ENCODE data around the gene PLCH2.
"Not testable (repeated sequence)": the region's sequence is repeated elsewhere in the genome, so short reads cannot be mapped to it uniquely, and the experiment has no call there.

The PLCH2 gene

DNA sequence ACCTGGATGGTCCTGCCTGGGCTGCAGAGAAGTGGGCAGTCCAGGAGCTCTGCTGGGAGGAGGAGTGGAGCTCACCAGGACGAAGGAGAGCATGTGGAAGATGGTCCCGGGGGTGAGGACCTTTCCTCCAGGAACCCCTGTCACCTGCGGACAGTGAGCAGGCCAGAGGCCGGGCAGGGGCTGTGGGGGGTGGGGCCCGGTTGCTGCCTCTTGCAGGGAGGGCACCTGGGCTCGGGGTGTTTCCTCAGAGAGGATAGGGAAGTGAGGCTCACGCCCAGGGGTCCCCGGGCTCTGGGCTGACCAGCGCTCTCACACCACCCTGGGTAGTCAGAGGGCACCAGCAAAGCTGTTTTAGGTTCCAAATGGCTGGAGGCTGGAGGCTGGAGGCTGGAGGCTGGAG lies 41.0 kb upstream of the PLCH2 start:
- no peak for DNase-seq (ENCODE audit: low spot score in 2 of 2)
- Histone ChIP-seq H3K9me3 (no peaks in the 10 kb centered on the region), H3K27me3 (ENCODE audit: low read depth) (peaks cover 54% of the 10 kb centered on the region), H3K4me3 (no peak overlapping the region), H3K4me1 (no peaks in the 10 kb centered on the region), H3K36me3 (replicated peaks) (no peaks in the 10 kb centered on the region)
- in situ Hi-C loops (cut with MboI; ENCODE audit: low sequenced_read_pairs): loop anchor here (25.0 kb wide), 1 partner anchor 477 kb away; no protein-coding TSS in a partner anchor

GRCh38 chr1:2435746-2436355 lies 40.2 kb upstream of the PLCH2 start:
- peaks cover 54% of the 10 kb centered on the region for H3K27me3 ChIP-seq (ENCODE audit: low read depth)
- no peaks in the 10 kb centered on the region for H3K36me3 ChIP-seq (replicated peaks)
- in situ Hi-C loops (cut with MboI; ENCODE audit: low sequenced_read_pairs): loop anchor here (25.0 kb wide), 1 partner anchor 476 kb away; no protein-coding TSS in a partner anchor
- H3K4me1 ChIP-seq: no peaks in the 10 kb centered on the region
- no peak for DNase-seq (ENCODE audit: low spot score in 2 of 2)
- no peaks in the 10 kb centered on the region for H3K9me3 ChIP-seq
- H3K4me3 ChIP-seq: no peak overlapping the region

- Histone ChIP-seq H3K9me3 (no peaks in the 10 kb centered on the region), H3K27me3 (ENCODE audit: low read depth) (peaks cover 58% of the 10 kb centered on the region), H3K4me3 (no peak overlapping the region), H3K36me3 (replicated peaks) (no peaks in the 10 kb centered on the region), H3K4me1 (no peaks in the 10 kb centered on the region)
- in situ Hi-C loops (cut with MboI; ENCODE audit: low sequenced_read_pairs): loop anchor here (25.0 kb wide), 1 partner anchor 475 kb away; no protein-coding TSS in a partner anchor
- no peak for DNase-seq (ENCODE audit: low spot score in 2 of 2)
These were observed 39.2 kb upstream of the PLCH2 start for GRCh38 chr1:2436876-2437275.

GRCh38 chr1:2437617-2438016 lies 38.5 kb upstream of the PLCH2 start:
- in situ Hi-C loops (cut with MboI; ENCODE audit: low sequenced_read_pairs): loop anchor here (25.0 kb wide), 1 partner anchor 475 kb away; no protein-coding TSS in a partner anchor
- no peaks in the 10 kb centered on the region for H3K36me3 ChIP-seq (replicated peaks)
- no peaks in the 10 kb centered on the region for H3K4me1 ChIP-seq
- H3K27me3 ChIP-seq (ENCODE audit: low read depth): peaks cover 58% of the 10 kb centered on the region
- DNase-seq (ENCODE audit: low spot score in 2 of 2): no peak
- H3K9me3 ChIP-seq: no peaks in the 10 kb centered on the region
- no peak overlapping the region for H3K4me3 ChIP-seq

DNA sequence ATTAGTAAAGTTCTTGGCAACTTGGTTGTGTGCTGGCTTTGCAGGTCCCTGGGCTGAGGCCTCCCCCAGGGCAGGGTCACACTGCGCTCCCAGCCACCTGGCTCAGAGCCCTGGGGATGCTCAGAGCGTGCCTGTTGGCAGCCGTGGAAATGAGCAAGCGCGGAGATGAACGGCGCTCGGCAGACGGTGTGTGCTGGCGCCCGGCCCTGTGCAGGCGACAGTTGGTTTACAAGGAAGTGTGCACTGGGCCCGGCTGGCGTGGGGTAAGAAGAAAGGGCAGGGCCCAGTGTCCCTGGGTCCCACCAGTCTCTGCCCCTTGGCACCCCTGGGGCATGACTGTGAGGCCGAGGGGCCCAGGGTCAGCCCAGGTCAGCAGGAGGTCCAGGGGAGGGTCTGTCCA lies 38.1 kb upstream of the PLCH2 start:
- Histone ChIP-seq H3K4me3 (no peak overlapping the region), H3K9me3 (no peaks in the 10 kb centered on the region), H3K36me3 (replicated peaks) (no peaks in the 10 kb centered on the region), H3K4me1 (no peaks in the 10 kb centered on the region), H3K27me3 (ENCODE audit: low read depth) (peaks cover 58% of the 10 kb centered on the region)
- in situ Hi-C loops (cut with MboI; ENCODE audit: low sequenced_read_pairs): loop anchor here (25.0 kb wide), 1 partner anchor 474 kb away; no protein-coding TSS in a partner anchor
- DNase-seq (ENCODE audit: low spot score in 2 of 2): no peak

GRCh38 chr1:2438641-2439040 lies 37.4 kb upstream of the PLCH2 start:
- H3K27me3 ChIP-seq (ENCODE audit: low read depth): peaks cover 54% of the 10 kb centered on the region
- no peak overlapping the region for H3K4me3 ChIP-seq
- H3K4me1 ChIP-seq: no peaks in the 10 kb centered on the region
- in situ Hi-C loops (cut with MboI; ENCODE audit: low sequenced_read_pairs): loop anchor here (25.0 kb wide), 1 partner anchor 474 kb away; no protein-coding TSS in a partner anchor
- DNase-seq (ENCODE audit: low spot score in 2 of 2): no peak
- no peaks in the 10 kb centered on the region for H3K9me3 ChIP-seq
- H3K36me3 ChIP-seq (replicated peaks): no peaks in the 10 kb centered on the region

DNA sequence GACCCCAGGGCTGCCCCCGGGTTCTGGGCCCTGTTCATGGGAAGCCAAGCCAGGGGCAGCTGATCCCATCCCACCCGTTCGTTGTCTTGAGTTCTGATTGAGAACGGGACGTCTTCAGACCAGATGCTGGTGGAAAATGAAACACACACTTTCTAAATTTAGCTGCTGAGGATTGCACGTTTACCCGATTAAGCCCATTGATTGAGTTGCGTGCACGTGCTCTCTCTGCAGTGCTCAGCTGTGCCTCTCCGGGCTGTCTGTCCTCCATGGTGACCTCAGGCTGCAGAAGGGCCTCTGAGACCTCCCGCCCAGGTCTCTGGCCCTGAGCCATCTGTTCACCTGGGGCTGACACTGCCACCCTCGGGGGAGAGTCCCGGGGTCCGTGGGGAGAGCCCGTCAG lies 36.7 kb upstream of the PLCH2 start:
- no peaks in the 10 kb centered on the region for H3K4me1 ChIP-seq
- no peak overlapping the region for H3K4me3 ChIP-seq
- in situ Hi-C loops (cut with MboI; ENCODE audit: low sequenced_read_pairs): loop anchor here (25.0 kb wide), 1 partner anchor 473 kb away; no protein-coding TSS in a partner anchor
- H3K27me3 ChIP-seq (ENCODE audit: low read depth): peaks cover 52% of the 10 kb centered on the region
- no peaks in the 10 kb centered on the region for H3K9me3 ChIP-seq
- no peak for DNase-seq (ENCODE audit: low spot score in 2 of 2)
- H3K36me3 ChIP-seq (replicated peaks): no peaks in the 10 kb centered on the region

- H3K4me3 ChIP-seq: not testable (repeated sequence)
These were observed 35.7 kb upstream of the PLCH2 start for GRCh38 chr1:2440346-2440745.

DNA sequence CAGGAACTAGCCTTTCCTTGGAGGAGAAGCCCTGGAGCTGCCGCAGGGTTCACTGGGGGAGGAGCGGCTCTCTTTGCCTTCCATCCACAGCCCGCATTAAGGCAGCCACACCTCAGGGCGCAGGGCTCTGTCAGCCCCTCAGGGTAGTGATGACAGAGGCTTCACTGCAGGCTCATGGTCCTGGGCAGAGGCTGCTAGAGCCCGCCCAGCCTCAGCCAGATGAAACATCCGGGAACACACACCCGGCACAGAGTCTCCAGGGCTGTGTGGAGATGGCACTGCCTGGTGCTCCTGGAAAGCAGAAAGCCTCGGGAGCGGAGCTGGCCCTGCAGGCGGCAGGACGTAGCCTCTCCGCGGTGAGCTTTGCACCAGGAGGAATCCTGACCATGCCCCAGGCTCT lies 34.3 kb upstream of the PLCH2 start:
- H3K36me3 ChIP-seq (replicated peaks): no peaks in the 10 kb centered on the region
- H3K4me3 ChIP-seq: no peak overlapping the region
- H3K27me3 ChIP-seq (ENCODE audit: low read depth): peaks cover 62% of the 10 kb centered on the region
- in situ Hi-C loops (cut with MboI; ENCODE audit: low sequenced_read_pairs): loop anchor here (10.0 to 25.0 kb wide), 2 partner anchors 183 to 471 kb away; no protein-coding TSS in a partner anchor
- H3K9me3 ChIP-seq: no peaks in the 10 kb centered on the region
- H3K4me1 ChIP-seq: no peaks in the 10 kb centered on the region
- no peak for DNase-seq (ENCODE audit: low spot score in 2 of 2)

More at GRCh38 chr1:2440346-2440745, 35.7 kb upstream of the PLCH2 start:
- H3K9me3 ChIP-seq; H3K4me1 ChIP-seq; H3K36me3 ChIP-seq (replicated peaks); DNase-seq (ENCODE audit: low spot score in 2 of 2): not testable (repeated sequence)
- in situ Hi-C loops (cut with MboI; ENCODE audit: low sequenced_read_pairs): loop anchor here (10.0 to 25.0 kb wide), 2 partner anchors 184 to 472 kb away; no protein-coding TSS in a partner anchor
- H3K27me3 ChIP-seq (ENCODE audit: low read depth): peaks cover 52% of the 10 kb centered on the region

- Histone ChIP-seq H3K9me3 (no peaks in the 10 kb centered on the region), H3K27me3 (ENCODE audit: low read depth) (peaks cover 71% of the 10 kb centered on the region), H3K36me3 (replicated peaks) (no peaks in the 10 kb centered on the region), H3K4me3 (no peak overlapping the region), H3K4me1 (no peaks in the 10 kb centered on the region)
- in situ Hi-C loops (cut with MboI; ENCODE audit: low sequenced_read_pairs): loop anchor here (10.0 to 25.0 kb wide), 2 partner anchors 182 to 470 kb away; no protein-coding TSS in a partner anchor
- no peak for DNase-seq (ENCODE audit: low spot score in 2 of 2)
These were observed 33.4 kb upstream of the PLCH2 start for GRCh38 chr1:2442661-2443060.

GRCh38 chr1:2443277-2444137 lies 32.6 kb upstream of the PLCH2 start:
- no peaks in the 10 kb centered on the region for H3K36me3 ChIP-seq (replicated peaks)
- in situ Hi-C loops (cut with MboI; ENCODE audit: low sequenced_read_pairs): loop anchor here (10.0 to 25.0 kb wide), 2 partner anchors 181 to 469 kb away; no protein-coding TSS in a partner anchor
- DNase-seq (ENCODE audit: low spot score in 2 of 2): no peak
- no peaks in the 10 kb centered on the region for H3K4me1 ChIP-seq
- no peak overlapping the region for H3K4me3 ChIP-seq
- no peaks in the 10 kb centered on the region for H3K9me3 ChIP-seq
- peaks cover 72% of the 10 kb centered on the region for H3K27me3 ChIP-seq (ENCODE audit: low read depth)

DNA sequence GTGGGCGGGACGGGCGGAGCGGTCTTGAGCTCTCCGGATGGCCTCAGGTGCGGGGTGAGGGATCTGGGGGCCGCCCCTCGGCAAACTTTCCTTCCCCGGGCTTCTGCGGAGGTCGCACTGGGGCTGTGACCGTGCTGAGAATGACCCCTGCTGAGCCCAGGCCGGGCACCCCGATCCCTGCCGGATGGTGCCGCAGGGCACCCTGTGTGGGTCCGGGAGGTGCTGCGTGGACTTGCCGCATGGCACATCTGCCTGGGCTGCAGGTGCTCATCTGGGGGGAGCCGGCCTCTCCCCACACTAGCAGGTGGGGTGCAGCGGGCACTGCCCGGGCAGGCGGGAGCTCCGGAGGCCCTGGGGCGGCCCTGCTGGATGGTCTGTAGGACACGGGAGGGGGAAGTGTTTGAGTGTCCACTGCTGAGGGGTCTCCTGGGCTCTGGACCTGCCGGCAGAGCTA lies 31.9 kb upstream of the PLCH2 start:
- in situ Hi-C loops (cut with MboI; ENCODE audit: low sequenced_read_pairs): loop anchor here (10.0 to 25.0 kb wide), 2 partner anchors 181 to 468 kb away; no protein-coding TSS in a partner anchor
- Histone ChIP-seq H3K27me3 (ENCODE audit: low read depth) (peaks cover 69% of the 10 kb centered on the region), H3K4me3 (no peak overlapping the region)

GRCh38 chr1:2445162-2445822 lies 30.8 kb upstream of the PLCH2 start:
- Histone ChIP-seq H3K27me3 (ENCODE audit: low read depth) (peaks cover 75% of the 10 kb centered on the region), H3K9me3 (no peaks in the 10 kb centered on the region), H3K4me3 (no peak overlapping the region), H3K4me1 (no peaks in the 10 kb centered on the region), H3K36me3 (replicated peaks) (no peaks in the 10 kb centered on the region)
- in situ Hi-C loops (cut with MboI; ENCODE audit: low sequenced_read_pairs): loop anchor here (10.0 to 25.0 kb wide), 2 partner anchors 180 to 467 kb away; no protein-coding TSS in a partner anchor
- no peak for DNase-seq (ENCODE audit: low spot score in 2 of 2)

More for the DNA sequence above, 31.9 kb upstream of the PLCH2 start:
- H3K4me1 ChIP-seq: no peaks in the 10 kb centered on the region
- H3K9me3 ChIP-seq: no peaks in the 10 kb centered on the region
- H3K36me3 ChIP-seq (replicated peaks): no peaks in the 10 kb centered on the region
- no peak for DNase-seq (ENCODE audit: low spot score in 2 of 2)

All from HAP-1 (cell line).